Omental fat pad (tissue), 4 donors: ENCODE results near the gene PLS1. TPM values are rescaled to one million over a fixed set of nuclear protein-coding genes. Genes with fewer than 3 reads are reported as not detected.

ENCODE experiments used
- ATAC-seq: fragments of 150-250 bp; one replicate; pipeline ENCODE4 v1.9.1; 2016; ENCODE audit warnings: mild to moderate bottlenecking, moderate library complexity; ENCODE audit not compliant: low FRiP score
- DNase-seq: peaks from one replicate; pipeline ENCODE4 v3.0.0-alpha.2; 2019; ENCODE audit warnings: low spot score
- CTCF ChIP-seq, 3 donors: fragments of 450-650 bp; IDR thresholded peaks; one replicate each; pipeline ENCODE4 v1.5.1; 2016 to 2017; ENCODE audit warnings: antibody characterized with exemption in 3 of 3, mild to moderate bottlenecking in 3 of 3, moderate library complexity in 2 of 3
- total RNA-seq, 4 donors: library from RNA; depleted of rRNA; stranded (reverse); fragments of >200 nt; gene quantifications; one replicate each; pipeline ENCODE4 v1.1.0, GENCODE V29; 2016

PLS1 gene
- total RNA-seq, 4 donors from 2014 or later, result 1.2 to 3.2 (median 2.0) TPM

- DNase-seq (no peak), ATAC-seq (no peak)
- no peak for TF ChIP-seq CTCF (IDR thresholded peaks at IDR 0.05)
Measured at GRCh38 chr3:142624341-142625152, 28.4 kb downstream of the PLS1 start.

- no peak for TF ChIP-seq CTCF (IDR thresholded peaks at IDR 0.05)
Measured at GRCh38 chr3:142625153-142625440, 28.9 kb downstream of the PLS1 start.

GRCh38 chr3:142626971-142627370 lies 30.8 kb downstream of the PLS1 start:
- TF ChIP-seq CTCF (IDR thresholded peaks at IDR 0.05), result no peak
- no peak for DNase-seq
- no peak for ATAC-seq

More at GRCh38 chr3:142625153-142625440, 28.9 kb downstream of the PLS1 start:
- ATAC-seq, result no peak
- DNase-seq, result no peak

- TF ChIP-seq CTCF (IDR thresholded peaks at IDR 0.05), result no peak
- ATAC-seq, result no peak
- DNase-seq, result no peak
Measured at GRCh38 chr3:142628801-142629200, 32.6 kb downstream of the PLS1 start.

- ATAC-seq (no peak), DNase-seq (no peak)
- no peak for TF ChIP-seq CTCF (IDR thresholded peaks at IDR 0.05)
Measured at GRCh38 chr3:142633073-142633472, 36.9 kb downstream of the PLS1 start.

GRCh38 chr3:142636050-142636449 lies 39.9 kb downstream of the PLS1 start:
- ATAC-seq (no peak), DNase-seq (no peak)
- no peak for TF ChIP-seq CTCF (IDR thresholded peaks at IDR 0.05)

GRCh38 chr3:142636664-142637063 lies 40.5 kb downstream of the PLS1 start:
- ATAC-seq, result no peak
- no peak for DNase-seq
- no peak for TF ChIP-seq CTCF (IDR thresholded peaks at IDR 0.05)
